MV-4-11 (cell line): Measurements from ENCODE around the gene COPZ1.
A peak's percentile ranks its signal among the peaks of the same experiment; 100 is the strongest.

Experiments
- DNase-seq: peaks from one replicate; lab custom pipeline; 2025; lab: John Stamatoyannopoulos, UW

The COPZ1 gene

GRCh38 chr12:54379398-54380201 lies 54.7 kb downstream of the COPZ1 start:
- peak; percentile 73 for DNase-seq

GRCh38 chr12:54381136-54381535 lies 56.2 kb downstream of the COPZ1 start:
- no peak for DNase-seq

DNA sequence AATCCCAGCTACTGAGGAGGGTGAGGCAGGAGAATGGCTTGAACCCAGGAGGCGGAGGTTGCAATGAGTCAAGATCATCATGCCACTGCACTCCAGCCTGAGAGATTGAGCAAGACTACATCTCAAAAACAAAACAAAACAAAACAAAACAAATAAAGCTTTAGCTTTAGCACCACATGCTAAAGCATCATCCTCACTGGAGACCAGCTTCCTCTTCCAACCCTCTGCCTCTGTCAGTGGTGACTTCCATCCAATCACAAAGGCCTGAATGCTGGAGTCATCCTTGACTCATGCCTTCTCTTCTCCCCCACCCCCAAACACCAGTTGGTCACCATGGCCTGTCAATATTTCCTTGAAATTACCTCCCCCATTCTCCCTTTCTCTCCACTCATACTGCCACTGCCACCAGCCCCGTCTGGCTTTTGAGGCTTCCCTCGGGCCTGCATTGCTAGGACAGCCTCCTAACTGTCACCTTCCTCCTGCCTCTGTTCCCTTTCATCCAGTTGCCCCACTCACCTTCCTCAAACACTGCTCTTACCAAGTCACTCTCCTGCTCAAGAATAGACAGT lies 58.2 kb downstream of the COPZ1 start:
- DNase-seq, result peak; percentile 98

DNA sequence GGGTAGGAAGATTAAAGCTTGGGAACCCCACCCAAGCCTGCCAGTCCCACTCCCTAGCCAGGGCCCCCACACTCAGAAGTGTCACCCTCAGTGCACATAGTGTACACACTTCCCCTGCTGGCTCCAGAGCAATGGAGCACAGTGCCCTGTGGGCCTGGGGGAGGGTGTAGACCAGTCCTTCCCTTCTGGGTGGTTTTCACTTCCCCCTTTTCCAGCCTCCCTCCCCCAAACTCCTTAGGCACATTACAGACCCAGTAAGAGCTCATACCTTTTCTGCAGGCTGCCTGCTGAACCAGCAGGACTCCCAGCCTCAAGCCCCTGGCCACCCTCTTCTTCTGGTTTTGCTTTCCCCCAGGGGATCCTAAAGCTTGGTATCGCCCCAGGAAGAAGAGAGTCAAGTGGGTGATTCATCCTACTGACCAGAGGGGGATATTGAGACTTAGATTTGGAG lies 59.7 kb downstream of the COPZ1 start, which contains the start of gene ZNF385A:
ZNF385A (minus strand) TSS at position 143 of the 451 bp plus-strand sequence. CDS start 219 bp downstream, outside the sequence.
- DNase-seq, result peak; percentile 97

- DNase-seq, result peak; percentile 84
Measured at GRCh38 chr12:54385251-54385914, 60.5 kb downstream of the COPZ1 start.

DNA sequence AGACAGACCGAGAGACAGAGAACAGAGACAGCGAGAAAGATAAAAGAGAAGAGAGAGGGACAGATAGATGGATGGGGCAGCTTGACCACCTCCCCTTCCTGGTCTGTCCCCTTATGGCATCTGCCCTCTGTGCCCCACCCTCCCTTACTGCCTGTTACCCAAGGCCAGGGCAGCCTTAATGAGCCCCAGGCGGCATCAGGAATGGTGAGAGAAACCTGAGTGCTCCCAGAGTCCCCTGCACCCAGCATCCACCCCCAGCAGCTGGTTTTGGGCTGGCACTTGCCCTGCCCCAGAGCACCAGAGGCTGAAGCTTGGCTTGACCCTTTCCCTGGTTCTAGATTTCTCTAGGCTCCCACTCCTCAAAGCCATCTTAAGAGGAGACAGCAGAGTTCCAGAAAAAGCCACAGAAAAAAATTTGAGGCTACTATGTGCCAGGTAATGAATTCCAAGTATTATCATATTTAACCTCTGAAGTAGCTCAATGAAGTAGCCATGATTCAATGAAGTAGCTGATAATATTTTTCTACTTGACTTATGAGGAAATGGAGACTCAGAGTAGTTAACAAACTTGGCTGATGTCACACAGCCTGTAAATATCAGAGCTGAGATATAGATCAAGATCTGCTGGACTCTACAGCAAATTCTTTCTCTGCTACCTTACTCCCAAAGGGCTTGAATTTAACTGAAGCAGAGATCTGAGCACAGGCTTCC lies 61.6 kb downstream of the COPZ1 start:
- no peak for DNase-seq

GRCh38 chr12:54387114-54387467 lies 62.2 kb downstream of the COPZ1 start:
- no peak for DNase-seq

- DNase-seq, result no peak
Measured at GRCh38 chr12:54388237-54389133, 63.6 kb downstream of the COPZ1 start.

- DNase-seq, result no peak
Measured at GRCh38 chr12:54389134-54389508, 64.2 kb downstream of the COPZ1 start.

DNA sequence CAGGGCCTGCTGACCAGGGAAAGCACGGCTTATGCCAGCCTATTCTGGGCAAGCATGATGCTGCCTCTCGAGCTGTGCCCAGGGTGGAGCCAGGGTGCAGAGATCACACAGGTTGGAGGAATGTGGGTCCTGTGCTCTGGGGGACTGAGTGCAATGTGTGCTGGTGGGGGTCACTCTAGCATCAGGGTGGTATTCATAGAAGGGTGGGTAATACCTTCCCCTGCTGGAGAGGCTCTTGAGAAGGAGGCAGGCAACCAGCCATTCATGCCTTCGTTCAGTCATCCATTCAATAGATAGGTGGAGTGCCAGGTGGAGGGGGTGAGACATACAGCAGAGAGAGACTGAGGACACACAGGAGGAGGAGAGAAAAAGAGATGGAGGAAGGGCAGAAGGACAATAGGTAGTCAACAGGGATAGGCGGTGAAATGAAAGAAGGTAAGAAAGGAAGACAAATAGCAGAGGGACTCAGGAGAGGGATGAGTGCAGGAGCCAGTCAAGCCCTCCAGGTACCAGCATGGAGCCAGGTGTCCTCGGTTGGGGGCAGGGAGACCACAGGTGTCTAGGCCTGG lies 64.8 kb downstream of the COPZ1 start:
- DNase-seq, result no peak

DNA sequence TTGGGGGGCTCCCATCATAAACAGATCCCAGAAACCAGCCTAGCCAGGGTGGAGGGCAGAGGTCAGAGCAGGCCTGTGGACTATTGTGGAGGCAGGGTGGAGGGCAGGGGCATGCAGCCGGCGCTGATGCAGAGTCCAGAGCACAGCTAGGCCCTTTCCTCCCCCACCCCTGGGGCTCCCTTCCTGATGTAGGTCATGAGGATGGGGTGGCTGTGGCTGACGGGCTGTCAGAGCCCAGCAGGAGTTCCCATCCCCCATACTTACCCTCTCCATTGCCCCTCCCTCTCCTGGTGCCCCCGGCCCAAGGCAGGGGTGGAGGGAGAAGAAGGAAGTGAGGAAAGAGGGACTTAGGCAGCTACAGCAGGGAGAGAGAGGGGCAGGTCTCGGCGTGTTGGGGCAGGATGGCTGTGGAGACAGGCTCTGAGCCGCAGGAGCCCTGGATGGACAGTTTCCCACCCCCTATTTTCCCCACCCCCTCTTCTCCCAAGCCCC lies 65.3 kb downstream of the COPZ1 start:
- no peak for DNase-seq

DNA sequence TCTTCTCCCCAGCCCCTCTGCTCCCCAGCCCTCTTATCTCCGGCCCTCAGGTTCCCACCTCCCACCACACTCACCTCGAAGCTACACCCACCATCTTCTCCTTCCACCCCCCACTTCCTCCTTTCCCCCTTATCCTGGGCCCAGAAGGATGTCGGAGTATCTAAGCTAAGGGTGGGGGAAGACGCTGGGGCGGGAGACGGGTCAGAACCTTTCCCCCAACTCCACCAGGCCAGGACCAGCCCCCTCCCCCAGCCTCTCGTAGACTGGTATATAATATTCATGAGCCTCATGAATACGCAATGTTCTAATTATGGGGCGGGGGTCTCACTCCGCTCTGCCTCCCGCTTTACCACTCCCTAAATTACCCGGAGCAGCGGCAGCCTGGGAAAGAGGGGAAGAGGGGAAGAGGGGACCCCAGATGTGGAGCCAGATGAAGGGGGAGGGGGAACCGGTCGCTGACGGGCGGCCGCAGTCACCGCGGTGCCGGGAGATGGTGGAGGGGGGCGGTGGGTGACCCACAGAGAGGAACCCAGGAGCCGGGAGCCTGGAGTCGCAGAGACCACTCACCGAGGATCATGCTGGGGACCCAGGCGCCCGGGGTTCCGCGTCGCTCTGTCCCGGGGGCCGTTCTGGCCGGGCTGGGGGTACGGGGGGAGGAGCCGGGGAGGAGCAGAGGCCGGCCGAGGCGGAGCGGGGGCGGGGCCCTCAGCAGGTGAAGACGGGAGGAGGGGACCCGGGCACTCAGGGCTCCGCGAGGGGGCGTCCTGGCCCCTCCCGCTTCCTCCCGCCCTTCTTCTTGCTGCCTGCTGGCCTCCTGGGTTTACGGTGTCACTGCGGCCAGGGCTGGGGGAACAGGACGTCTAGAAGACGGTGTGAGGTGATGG lies 66.0 kb downstream of the COPZ1 start:
- DNase-seq, result no peak

DNA sequence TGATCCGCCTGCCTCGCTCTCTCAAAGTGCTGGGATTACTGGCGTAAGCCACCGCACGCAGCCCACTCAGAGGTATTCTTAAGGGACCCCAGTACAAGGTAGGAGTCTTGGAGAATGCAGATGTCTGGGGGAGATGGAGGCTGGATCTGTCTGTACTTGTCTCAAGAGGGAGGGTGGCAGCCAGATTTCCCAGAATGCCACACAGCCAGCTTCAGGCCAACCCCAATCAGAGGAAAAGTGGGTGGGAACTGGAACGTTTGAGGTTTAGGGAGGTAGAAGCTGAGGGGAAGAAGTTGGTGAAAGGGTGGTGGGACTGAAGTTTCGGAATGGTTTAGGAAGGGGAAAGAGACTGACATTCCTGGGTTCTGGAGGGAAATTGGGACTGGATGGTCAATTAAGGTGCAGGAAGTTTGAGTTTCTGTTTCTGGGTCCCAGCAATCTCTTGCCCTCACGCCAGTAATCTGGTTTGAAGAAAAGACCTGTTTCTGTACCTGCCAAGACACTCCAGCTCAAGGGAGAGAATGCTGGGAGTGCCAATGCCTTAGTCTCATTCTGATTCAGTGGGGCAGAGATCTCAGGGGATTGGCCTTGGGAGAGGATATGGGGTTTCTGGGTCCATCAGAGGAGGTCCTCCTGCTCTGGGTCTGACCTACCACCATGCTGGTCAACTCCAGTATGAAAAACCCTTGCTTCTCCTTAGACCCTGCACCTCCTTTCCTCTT lies 67.7 kb downstream of the COPZ1 start:
- DNase-seq, result no peak

GRCh38 chr12:54393207-54393609 lies 68.3 kb downstream of the COPZ1 start:
- DNase-seq, result no peak

DNA sequence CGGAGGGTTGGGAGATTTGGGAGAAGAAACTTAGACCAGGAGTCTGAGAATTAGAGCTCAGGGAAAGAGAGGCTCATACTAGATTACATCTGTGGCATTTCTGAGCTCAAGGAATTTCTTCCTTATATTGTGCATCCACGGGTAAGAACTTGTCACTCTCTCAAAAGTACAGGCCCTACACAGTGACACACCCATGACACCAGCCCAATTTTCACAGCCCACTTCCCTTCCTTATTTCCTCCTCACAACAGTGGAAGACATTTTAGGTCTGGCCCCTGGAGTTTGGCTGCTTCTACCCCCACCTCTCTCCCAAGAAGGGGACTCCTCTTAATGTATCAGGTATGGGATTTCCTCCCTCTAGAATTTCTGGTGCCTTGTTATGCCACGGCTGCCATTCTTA lies 68.8 kb downstream of the COPZ1 start:
- no peak for DNase-seq

DNA sequence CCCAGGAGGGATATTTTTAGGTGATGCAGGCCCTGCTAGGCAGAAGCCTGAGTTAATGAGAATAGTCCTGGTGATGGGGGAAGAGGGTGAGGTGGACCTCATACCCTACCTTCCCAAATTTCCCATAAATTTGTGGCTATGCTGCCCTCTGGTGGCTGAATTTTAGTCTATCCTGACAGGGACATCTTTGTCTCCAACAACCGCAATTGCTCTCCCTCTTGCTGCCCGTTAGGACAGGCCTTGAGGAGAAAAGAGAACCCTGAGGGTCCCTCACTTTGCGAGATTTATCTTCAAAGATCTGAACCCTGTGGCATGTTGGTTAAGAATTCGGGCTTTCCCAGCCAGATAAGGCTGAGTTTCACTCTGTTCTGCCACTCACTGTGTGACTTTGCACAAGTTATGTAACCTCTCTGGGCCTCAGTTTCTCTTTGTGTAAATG lies 69.4 kb downstream of the COPZ1 start:
- DNase-seq, result peak; percentile 56

DNA sequence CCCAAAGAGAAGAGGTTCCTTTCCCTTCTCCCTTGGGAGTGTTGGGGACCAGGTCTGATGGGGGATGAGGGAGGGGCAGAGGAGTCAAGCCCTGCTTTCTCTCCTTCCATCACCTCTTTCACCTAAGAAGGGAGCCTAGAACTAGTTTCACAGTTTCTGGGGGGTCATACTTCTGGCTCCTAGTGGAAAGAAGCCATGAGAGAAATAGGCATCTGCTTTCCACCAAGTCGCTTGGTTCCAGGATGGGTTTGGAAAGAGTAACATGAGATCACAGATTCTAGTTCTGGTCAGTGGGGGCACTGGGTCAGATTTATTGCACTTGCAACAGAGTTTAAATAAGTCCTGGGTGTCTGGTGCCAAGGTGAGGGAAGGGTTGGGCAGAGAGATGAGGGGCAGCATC lies 70.1 kb downstream of the COPZ1 start:
- no peak for DNase-seq

GRCh38 chr12:54395545-54395944 lies 70.6 kb downstream of the COPZ1 start:
- DNase-seq, result no peak

DNA sequence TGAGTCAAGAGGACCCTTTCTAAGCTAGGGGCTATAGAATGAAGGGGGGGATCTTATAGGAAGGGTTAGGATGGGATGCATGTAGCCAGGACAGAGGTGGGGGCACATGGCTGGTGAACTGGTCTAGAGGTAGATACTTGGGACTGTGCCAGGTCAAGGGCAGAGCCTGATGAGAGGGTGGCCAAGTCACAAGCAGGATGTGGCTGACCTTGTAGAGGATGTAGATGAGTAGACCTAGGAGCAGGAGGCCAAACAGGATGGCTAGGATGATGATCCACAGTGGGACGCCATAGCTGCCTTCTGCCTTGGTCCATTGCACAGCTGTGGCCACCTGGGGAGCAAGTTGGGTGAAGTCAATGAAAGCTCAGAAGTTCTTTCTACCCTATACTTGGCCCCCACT lies 72.2 kb downstream of the COPZ1 start:
- no peak for DNase-seq
